ENCODE results near the gene NUFIP2.

DNA sequence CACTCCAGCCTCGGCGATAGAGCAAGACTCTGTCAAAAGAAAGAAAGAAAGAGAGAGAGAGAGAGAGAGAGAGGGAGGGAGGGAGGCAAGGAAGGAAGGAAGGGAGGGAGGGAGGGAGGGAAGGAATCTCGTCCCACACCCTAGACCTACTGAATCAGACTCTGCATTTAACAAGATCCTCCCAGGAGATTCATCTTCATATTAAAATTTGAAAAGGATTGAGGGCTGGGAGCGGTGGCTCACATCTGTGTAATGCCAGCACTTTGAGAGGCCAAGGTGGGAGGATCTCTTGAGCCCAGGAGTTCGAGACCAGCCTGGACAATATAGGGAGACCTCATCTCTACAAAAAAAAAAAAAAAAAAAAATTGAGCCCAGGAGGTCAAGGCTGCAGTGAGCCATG, 33.5 kb upstream of the NUFIP2 start:
- no peak for TF ChIP-seq EP300 (IDR thresholded peaks at IDR 0.05; ENCODE audit: borderline replicate concordance in 1 of 2, control insufficient read depth in 1 of 2, low read depth in 2 of 2, low read length in 2 of 2)
- TF ChIP-seq NR2C1 (IDR thresholded peaks at IDR 0.05), result no peak
